Parathyroid adenoma (tissue), 2 donors: ENCODE results near the gene BEST2.

Experiments
- H2AFZ ChIP-seq: fragments of 300-600 bp; sonication (generic); one replicate; pipeline ENCODE4 v1.7.0; 2017; ENCODE audit warnings: antibody characterized with exemption, mild to moderate bottlenecking
- H3K27ac ChIP-seq: fragments of 300-600 bp; sonication (generic); one replicate; pipeline ENCODE4 v1.7.0; 2017
- H3K27me3 ChIP-seq: fragments of 300-600 bp; sonication (generic); one replicate; pipeline ENCODE4 v1.7.0; 2017; ENCODE audit warnings: low read length; ENCODE audit not compliant: control insufficient read depth, insufficient read depth
- H3K36me3 ChIP-seq: fragments of 300-600 bp; sonication (generic); one replicate; pipeline ENCODE4 v1.7.0; 2017; ENCODE audit warnings: low read length; ENCODE audit not compliant: control insufficient read depth, insufficient read depth
- H3K4me1 ChIP-seq: fragments of 300-600 bp; sonication (generic); one replicate; pipeline ENCODE4 v1.7.0; 2017; ENCODE audit warnings: control low read depth
- H3K4me2 ChIP-seq: fragments of 300-600 bp; sonication (generic); one replicate; pipeline ENCODE4 v1.7.0; 2017; ENCODE audit warnings: low read length
- H3K4me3 ChIP-seq: fragments of 300-600 bp; sonication (generic); one replicate; pipeline ENCODE4 v1.7.0; 2017; ENCODE audit warnings: low read depth, low read length
- H3K79me2 ChIP-seq: fragments of 300-600 bp; sonication (generic); one replicate; pipeline ENCODE4 v1.7.0; 2017; ENCODE audit warnings: control low read depth
- H3K9ac ChIP-seq: fragments of 300-600 bp; sonication (generic); one replicate; pipeline ENCODE4 v1.7.0; 2017; ENCODE audit warnings: mild to moderate bottlenecking
- H3K9me3 ChIP-seq: fragments of 300-600 bp; sonication (generic); one replicate; pipeline ENCODE4 v1.7.0; 2017; ENCODE audit warnings: low read length; ENCODE audit not compliant: control insufficient read depth
- CTCF ChIP-seq: fragments of 300-600 bp; sonication (generic); IDR thresholded peaks from one replicate; pipeline ENCODE4 v1.7.0; 2017; ENCODE audit warnings: antibody characterized with exemption, mild to moderate bottlenecking
- donor health status: primary hyperparathyroidism.

BEST2 gene

GRCh38 chr19:12749938-12750521 lies 1.6 kb upstream of the BEST2 start:
- H3K4me1 ChIP-seq, result no peaks in the 10 kb centered on the region
- H3K27ac ChIP-seq, result no peak overlapping the region
- no peak overlapping the region for H3K9ac ChIP-seq
- no peaks in the 10 kb centered on the region for H3K79me2 ChIP-seq
- no peaks in the 10 kb centered on the region for H3K27me3 ChIP-seq
- no peak overlapping the region for H3K4me2 ChIP-seq
- no peaks in the 10 kb centered on the region for H3K36me3 ChIP-seq
- H3K4me3 ChIP-seq, result no peak overlapping the region
- no peak overlapping the region for H2AFZ ChIP-seq
- no peaks in the 10 kb centered on the region for H3K9me3 ChIP-seq
- TF ChIP-seq CTCF, result no peak

GRCh38 chr19:12750851-12751250 lies 740 bp upstream of the BEST2 start:
- no peak for TF ChIP-seq CTCF

GRCh38 chr19:12752056-12752781 lies 628 bp downstream of the BEST2 start:
- no peak overlapping the region for H3K27ac ChIP-seq
- no peaks in the 10 kb centered on the region for H3K4me1 ChIP-seq
- no peaks in the 10 kb centered on the region for H3K27me3 ChIP-seq
- H3K4me3 ChIP-seq, result no peak overlapping the region
- no peaks in the 10 kb centered on the region for H3K79me2 ChIP-seq
- H3K36me3 ChIP-seq, result no peaks in the 10 kb centered on the region
- no peak overlapping the region for H3K9ac ChIP-seq
- H3K9me3 ChIP-seq, result no peaks in the 10 kb centered on the region
- H2AFZ ChIP-seq, result no peak overlapping the region
- H3K4me2 ChIP-seq, result no peak overlapping the region
- TF ChIP-seq CTCF, result no peak

More at GRCh38 chr19:12750851-12751250, 740 bp upstream of the BEST2 start:
- H3K4me2 ChIP-seq, result no peak overlapping the region
- no peak overlapping the region for H3K4me3 ChIP-seq
- H3K79me2 ChIP-seq, result no peaks in the 10 kb centered on the region
- H2AFZ ChIP-seq, result no peak overlapping the region
- H3K27me3 ChIP-seq, result no peaks in the 10 kb centered on the region
- no peaks in the 10 kb centered on the region for H3K9me3 ChIP-seq
- no peak overlapping the region for H3K9ac ChIP-seq
- H3K27ac ChIP-seq, result no peak overlapping the region
- H3K4me1 ChIP-seq, result no peaks in the 10 kb centered on the region
- no peaks in the 10 kb centered on the region for H3K36me3 ChIP-seq

GRCh38 chr19:12754465-12755196 lies 3.0 kb downstream of the BEST2 start:
- no peak overlapping the region for H2AFZ ChIP-seq
- H3K4me2 ChIP-seq, result no peak overlapping the region
- no peak overlapping the region for H3K27ac ChIP-seq
- no peak for TF ChIP-seq CTCF
- no peaks in the 10 kb centered on the region for H3K79me2 ChIP-seq
- H3K27me3 ChIP-seq, result no peaks in the 10 kb centered on the region
- no peak overlapping the region for H3K9ac ChIP-seq
- no peaks in the 10 kb centered on the region for H3K36me3 ChIP-seq
- H3K4me3 ChIP-seq, result no peak overlapping the region
- no peaks in the 10 kb centered on the region for H3K9me3 ChIP-seq
- peaks cover 2% of the 10 kb centered on the region for H3K4me1 ChIP-seq
